HG03025 (cell line): ENCODE measurements around the gene BAG2.

ENCODE experiments used
- ATAC-seq: cut with Tn5 transposase; IDR thresholded peaks from one replicate; pipeline ENCODE4 v1.9.1; 2021; ENCODE audit warnings: mild to moderate bottlenecking, moderate library complexity; ENCODE audit not compliant: unreplicated experiment, low FRiP score

BAG2 gene

GRCh38 chr6:57173886-57174510 is 1.9 kb downstream of the BAG2 start:
- ATAC-seq: no peak

GRCh38 chr6:57174511-57174907 is 2.4 kb downstream of the BAG2 start:
- no peak for ATAC-seq

GRCh38 chr6:57177545-57178265 is 5.6 kb downstream of the BAG2 start:
- no peak for ATAC-seq

GRCh38 chr6:57180596-57180995 is 8.5 kb downstream of the BAG2 start:
- no peak for ATAC-seq

- ATAC-seq: no peak
These were observed 9.9 kb downstream of the BAG2 start for GRCh38 chr6:57182017-57182432.

- no peak for ATAC-seq
These were observed 11.2 kb downstream of the BAG2 start for GRCh38 chr6:57183336-57183735.

GRCh38 chr6:57190140-57190539 is 18.0 kb downstream of the BAG2 start:
- no peak for ATAC-seq

- ATAC-seq: no peak
These were observed 21.1 kb downstream of the BAG2 start for GRCh38 chr6:57193177-57193576.

- no peak for ATAC-seq
These were observed 23.3 kb downstream of the BAG2 start for GRCh38 chr6:57195457-57195856.

GRCh38 chr6:57198926-57199636 is 27.0 kb downstream of the BAG2 start:
- no peak for ATAC-seq

GRCh38 chr6:57201718-57202117 is 29.6 kb downstream of the BAG2 start:
- ATAC-seq: no peak

GRCh38 chr6:57205550-57206328 is 33.6 kb downstream of the BAG2 start:
- no peak for ATAC-seq

GRCh38 chr6:57207141-57207540 is 35.0 kb downstream of the BAG2 start:
- ATAC-seq: no peak

- no peak for ATAC-seq
These were observed 35.7 kb downstream of the BAG2 start for GRCh38 chr6:57207872-57208271.

GRCh38 chr6:57209030-57209429 is 36.9 kb downstream of the BAG2 start:
- ATAC-seq: no peak

- ATAC-seq: no peak
These were observed 37.9 kb downstream of the BAG2 start for GRCh38 chr6:57210060-57210459.

GRCh38 chr6:57215260-57215659 is 43.1 kb downstream of the BAG2 start:
- no peak for ATAC-seq

- no peak for ATAC-seq
These were observed 44.3 kb downstream of the BAG2 start for GRCh38 chr6:57216235-57217101.

GRCh38 chr6:57217270-57217669 is 45.1 kb downstream of the BAG2 start:
- ATAC-seq: no peak
